Skin epidermis (tissue), 12 donors: ENCODE measurements around the gene WDR53.
"Not testable (repeated sequence)": the region's sequence is repeated elsewhere in the genome, so short reads cannot be mapped to it uniquely, and the experiment has no call there.

Source experiments
- H3K27ac ChIP-seq, 21 experiments: fragments of 200-600 bp; sonication (generic) in 11 of 21; one replicate each; pipeline ENCODE4 v1.5.0; 2020; ENCODE audit warnings: mild to moderate bottlenecking in 3 of 21, inconsistent platforms in 2 of 21, moderate library complexity in 2 of 21
- H3K4me3 ChIP-seq, 7 experiments: fragments of 200-600 bp; sonication (generic) in 2 of 7; one replicate each; pipeline ENCODE4 v1.5.0; 2020; ENCODE audit warnings: inconsistent platforms in 2 of 7, mild to moderate bottlenecking in 2 of 7, moderate library complexity in 1 of 7

Gene WDR53

DNA sequence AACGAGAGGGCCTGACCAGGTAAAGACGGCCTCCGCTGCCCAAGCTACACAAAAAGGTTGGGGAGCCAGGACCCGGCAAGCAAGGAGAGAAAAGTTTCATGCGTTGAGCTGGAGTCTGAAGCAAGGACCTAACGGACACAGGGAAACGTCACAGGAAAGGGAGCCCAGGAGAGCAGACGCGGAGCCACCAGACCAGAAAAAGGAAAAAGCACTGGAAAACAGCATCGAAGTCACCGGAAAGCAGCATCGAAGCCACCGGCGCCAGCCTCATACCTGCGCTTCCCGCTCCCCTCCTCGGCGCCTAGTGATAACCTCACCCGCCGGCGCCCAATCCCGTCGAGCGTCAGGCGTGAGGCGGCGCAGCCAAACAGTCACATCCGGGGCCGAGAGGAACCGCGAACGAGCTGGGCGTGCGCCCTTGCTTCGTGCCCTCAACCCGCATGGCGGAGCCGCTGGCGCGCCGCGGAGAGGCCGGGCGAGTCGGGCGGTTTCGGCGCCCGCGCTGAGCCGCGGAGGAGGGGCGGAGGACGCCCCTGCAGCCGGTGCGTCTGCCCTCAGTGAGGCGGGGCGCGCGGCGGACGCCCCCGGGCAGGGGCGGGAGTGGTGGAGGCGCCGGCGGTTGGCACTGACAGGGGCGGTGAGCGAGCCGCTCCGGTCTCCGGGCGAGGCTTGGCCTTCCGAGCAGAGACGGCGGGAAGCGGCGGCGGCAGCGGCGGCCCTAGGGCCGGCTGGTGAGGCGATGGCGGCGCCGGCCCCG, at the start of gene WDR53, which contains the start of gene FBXO45:
Gene WDR53, minus strand, starts transcription at position 309 of the 757 bp plus-strand sequence. CDS start 7,079 bp downstream, outside the sequence.
Gene FBXO45, plus strand, starts transcription at position 415 of the 757 bp plus-strand sequence. Its CDS starts 325 bp downstream, at position 740.
- Histone ChIP-seq H3K27ac (peak within 1 kb of the TSS; percentile 10 to 93 (median 86)), H3K4me3 (peak within 1 kb of the TSS; percentile 60 to 94 (median 72))

DNA sequence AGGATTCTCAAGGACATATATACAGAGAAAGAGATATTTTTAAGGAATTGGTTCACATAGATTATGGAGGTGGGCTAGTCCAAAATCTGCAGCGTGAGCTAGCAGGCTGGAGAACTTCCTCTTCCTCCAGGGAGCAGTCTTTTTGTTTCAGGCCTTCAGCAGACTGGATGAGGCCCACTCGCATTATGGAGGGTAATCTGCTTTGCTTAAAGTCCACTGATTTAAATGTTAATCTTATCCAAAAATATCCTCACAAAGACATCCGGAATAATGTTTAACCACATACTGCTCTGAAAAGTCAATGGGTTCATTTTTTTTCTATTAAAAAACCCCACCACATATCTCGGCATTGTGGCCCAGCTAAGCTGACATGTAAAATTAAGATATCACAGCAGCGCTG, 48.9 kb upstream of the WDR53 start:
- Histone ChIP-seq H3K27ac (peak overlapping the region in 1 of 21 experiments; percentile 42), H3K4me3 (no peak overlapping the region)

DNA sequence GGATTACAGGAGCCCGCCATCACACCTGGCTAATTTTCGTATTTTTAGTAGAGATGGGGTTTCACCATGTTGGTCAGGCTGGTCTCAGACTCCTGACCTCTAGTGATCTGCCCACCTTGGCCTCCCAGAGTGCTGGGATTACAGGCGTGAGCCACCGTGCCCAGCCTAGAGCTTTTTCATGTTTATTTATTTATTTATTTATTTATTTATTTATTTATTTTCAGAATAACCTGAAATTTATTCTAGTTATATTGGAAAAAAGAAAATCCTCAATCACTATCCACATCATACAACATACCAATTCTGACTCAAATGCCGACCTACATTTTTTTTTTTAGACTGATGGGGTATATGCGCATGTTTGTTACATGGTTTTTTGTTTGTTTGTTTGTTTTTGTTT, 46.9 kb upstream of the WDR53 start:
- H3K4me3 ChIP-seq, H3K27ac ChIP-seq: not testable (repeated sequence)

DNA sequence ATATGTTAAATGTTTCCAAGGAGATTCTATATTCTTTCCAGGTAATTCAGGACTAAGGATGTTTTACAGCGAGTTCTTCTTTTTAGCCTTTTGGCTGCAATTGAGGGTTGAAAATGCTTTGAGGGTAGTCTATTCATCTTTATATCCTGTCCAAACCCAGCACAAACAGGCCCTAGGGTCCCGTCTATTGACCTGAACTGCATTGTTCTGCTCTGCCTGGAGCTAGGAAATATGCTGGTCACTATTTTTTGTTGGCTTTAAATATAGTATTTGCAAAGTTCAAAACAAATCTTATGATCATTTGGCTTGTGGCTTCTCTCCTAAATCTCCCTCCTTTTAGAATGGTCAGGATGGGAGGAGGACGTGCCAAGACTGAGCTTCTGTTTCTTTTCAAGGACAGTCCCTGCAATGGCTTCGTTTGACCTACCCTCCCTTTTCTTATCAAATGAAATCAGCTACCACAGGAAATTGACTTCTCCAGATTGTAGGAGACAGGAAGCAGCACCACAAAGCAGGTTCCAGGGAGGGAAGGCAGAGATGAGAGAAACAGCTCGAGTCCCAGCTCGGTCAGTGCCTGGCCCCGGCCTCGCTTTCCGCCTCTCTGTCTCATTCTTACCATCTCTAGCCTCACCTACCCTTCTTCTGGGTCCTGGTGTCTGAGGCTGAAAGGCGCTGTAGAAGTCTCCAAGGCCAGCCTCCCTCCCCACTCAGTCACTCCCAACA, 43.6 kb upstream of the WDR53 start:
- H3K27ac ChIP-seq, result peak overlapping the region in 18 of 21 experiments; percentile 6 to 85 (median 46)
- no peak overlapping the region for H3K4me3 ChIP-seq

DNA sequence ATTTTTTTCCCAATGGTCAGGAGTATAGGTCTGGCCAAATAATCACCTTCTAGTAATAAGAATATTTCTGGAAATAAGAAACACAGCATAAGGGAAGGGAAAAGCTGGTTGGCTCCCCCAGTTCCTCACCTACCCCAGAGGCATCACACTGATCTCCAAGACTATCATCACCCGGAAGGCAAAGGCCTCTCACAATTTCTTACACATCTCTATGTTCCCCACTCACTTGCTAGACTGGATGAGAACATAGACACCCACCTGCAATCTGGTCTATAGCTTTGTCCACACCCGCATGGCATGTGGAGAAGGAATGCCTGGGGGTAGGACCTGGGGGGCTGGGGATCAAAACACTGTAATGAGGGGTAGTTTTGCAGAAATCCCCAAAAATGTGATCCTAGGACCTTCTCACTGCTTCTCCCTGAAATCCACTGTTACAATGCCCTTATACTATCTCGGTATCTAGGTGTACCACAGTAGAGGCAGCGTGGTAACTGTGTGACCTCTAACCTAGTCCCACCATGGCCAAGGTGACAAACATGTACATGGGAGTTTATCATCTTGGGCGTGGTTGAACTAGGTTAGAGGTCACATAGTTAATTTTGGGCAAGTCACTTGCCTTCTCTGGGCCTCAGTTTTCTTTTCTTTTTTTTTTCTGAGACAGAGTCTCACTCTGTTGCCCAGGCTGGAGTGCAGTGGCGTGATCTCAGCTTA, 41.6 kb upstream of the WDR53 start:
- H3K27ac ChIP-seq, result peak overlapping the region in 9 of 21 experiments; percentile 8 to 85 (median 34)
- no peak overlapping the region for H3K4me3 ChIP-seq

DNA sequence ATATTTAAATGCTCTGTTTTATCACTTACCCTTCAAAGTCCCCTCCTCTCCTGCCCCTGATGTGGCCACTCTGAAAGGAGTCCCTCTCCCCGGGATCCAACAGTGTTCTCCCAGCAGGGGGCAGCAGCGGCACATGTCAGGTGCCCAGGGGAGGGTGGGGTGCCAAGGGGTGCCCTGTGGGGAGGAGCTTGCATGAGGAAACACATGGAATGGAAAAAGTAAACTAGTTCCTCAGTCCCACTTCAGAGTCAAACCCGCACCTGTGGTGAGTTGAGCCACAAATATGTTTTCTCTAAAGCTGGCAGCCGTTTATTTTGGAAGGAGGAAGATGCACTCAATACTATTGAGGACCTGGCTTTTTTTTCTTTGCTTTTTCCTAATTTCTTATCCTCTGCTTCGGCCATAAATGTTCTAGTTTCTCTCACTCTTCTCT, 41.0 kb upstream of the WDR53 start:
- H3K27ac ChIP-seq, result peak overlapping the region in 9 of 21 experiments; percentile 8 to 85 (median 34)
- H3K4me3 ChIP-seq, result no peak overlapping the region

DNA sequence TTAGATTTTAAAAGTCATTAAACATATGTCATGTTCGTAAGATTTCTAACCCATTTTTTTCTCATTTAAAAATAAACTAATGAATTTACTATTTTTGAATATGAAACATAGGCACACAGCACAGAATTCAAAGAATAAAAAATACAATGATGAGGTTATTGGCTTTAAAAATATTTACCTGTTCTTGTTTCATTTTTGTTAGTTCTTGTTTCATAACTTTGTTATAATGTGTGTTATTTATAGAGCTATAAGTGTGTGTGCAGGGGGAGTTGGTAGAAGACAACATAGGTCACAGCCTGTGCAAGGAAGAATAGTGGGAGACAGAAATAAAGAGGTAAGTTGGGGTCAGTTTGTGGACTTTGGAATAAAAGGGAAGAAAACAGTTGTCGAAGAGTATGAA, 40.3 kb upstream of the WDR53 start:
- H3K27ac ChIP-seq, result no peak overlapping the region
- no peak overlapping the region for H3K4me3 ChIP-seq

DNA sequence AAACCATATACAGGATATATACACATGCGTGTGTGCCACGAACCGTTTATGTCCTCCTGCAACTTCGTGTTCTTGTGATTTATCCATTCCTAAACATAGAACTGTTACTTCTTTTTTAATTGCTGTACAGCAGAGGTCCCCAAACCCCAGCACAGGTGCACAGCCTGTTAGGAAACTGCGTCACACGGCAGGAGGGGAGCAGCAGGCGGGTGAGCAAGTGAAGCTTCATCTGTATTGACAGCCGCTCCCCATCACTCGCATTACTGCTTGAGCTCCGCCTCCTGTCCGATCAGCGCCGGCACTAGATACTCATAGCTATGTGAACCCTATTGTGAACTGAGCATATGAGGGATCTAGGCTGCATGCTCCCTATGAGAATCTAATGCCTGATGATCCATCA, 36.2 kb upstream of the WDR53 start:
- Histone ChIP-seq H3K4me3 (no peak overlapping the region), H3K27ac (no peak overlapping the region)

DNA sequence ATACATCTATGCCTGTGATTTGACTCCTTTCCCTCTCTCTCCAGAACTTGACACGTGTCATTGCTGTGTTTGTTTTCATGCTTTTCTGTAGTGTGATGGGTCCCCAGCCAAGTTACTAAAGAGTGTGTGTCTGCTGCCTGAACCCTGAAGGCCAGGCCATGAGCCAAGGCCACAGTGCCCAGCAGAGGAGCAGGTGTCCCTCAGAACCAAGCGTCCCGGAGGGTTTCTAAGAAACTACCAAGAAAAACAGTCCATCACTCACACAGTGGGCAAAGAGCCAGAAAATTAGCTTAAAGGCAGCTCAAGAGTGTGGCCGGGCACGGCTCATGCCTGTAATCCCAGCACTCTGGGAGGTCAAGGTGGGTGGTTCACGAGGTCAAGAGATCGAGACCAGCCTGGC, 35.3 kb upstream of the WDR53 start:
- H3K4me3 ChIP-seq, result no peak overlapping the region

DNA sequence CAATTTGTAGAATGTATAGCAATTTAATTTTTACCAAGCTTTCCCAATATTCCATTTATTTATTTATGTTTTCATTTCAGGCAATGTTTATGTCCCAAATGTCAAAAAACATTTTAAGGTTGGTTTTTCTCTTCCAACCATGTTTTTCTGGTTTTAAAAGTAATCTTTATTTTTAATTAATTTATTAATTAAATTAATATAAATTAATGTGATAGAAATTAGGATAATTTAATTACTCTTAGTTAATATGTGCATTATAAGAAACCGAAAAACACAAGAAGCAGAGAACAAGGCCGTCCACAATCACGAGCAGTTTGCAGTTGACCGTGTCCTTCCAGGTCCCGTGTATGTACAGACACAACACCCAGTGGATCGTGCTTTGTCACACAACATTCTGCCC, 34.3 kb upstream of the WDR53 start:
- no peak overlapping the region for H3K27ac ChIP-seq
- no peak overlapping the region for H3K4me3 ChIP-seq

More for the DNA sequence above, 35.3 kb upstream of the WDR53 start:
- no peak overlapping the region for H3K27ac ChIP-seq

DNA sequence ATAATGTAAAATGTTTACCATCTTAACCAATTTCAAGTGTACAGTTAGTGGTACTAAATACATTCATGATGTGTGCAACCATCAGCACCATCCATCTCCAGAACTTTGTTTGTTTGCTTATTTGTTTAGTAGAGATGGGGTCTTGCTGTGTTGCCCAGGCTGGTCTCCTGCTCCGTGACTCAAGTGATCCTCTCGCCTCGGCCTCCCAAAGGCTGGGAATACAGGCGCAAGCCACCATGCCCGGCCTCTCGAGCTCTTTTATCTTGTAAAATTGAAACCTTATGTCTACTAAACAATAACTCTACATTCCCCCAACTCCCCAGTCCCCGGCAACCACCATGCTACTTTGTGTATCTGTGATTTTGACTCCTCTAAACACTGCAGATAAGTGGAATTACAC, 32.0 kb upstream of the WDR53 start:
- Histone ChIP-seq H3K4me3 (no peak overlapping the region), H3K27ac (no peak overlapping the region)

DNA sequence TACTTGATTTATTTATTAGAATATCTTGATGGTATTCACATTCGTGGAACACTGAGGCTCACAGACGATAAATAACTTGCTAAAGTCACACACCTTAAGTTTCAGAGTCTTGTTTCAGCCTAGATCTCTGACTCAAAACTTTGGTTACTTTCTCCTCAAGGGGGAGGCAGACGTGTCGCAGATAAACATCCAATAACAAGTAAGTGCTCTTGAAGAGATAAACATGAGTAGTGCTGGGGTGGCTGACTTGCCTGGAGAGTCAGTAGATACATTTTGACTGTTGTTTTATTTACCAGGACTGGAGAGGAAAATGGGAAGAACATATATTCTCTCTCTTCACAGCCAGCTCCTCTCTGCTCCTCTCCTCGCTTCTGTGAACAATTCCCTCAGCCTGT, 31.4 kb upstream of the WDR53 start:
- no peak overlapping the region for H3K4me3 ChIP-seq

DNA sequence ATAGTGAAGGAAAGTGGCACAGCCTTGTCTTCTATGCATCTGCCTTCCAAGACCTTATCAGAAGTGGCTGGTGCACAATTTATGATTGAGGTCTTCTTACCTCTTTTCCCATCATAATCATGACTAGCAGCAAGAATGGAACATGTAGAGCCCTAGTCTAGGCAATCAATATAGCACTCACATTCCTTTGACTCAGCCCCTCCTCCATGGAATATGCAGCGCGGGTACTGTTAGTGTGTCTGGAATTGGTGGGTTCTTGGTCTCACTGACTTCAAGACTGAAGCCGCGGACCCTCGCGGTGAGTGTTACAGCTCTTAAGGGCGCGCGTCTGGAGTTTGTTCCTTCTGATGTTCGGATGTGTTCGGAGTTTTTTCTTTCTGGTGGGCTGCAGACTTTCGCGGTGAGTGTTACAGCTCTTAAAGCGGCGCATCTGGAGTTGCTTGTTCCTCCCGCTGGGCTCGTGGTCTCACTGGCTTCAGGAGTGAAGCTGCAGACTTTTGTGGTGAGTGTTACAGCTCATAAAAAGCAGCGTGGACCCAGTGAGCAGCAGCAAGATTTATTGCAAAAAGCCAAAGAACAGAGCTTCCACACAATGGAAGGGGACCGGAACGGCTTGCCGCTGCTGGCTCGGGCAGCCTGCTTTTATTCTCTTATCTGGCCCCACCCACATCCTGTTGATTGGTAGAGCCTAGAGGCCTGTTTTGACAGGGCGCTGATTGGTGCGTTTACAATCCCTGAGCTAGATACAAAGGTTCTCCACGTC, 29.8 kb upstream of the WDR53 start:
- peak overlapping the region in 4 of 7 experiments; percentile 1 to 25 (median 7) for H3K4me3 ChIP-seq
- H3K27ac ChIP-seq, result not testable (repeated sequence)

More for the DNA sequence above, 31.4 kb upstream of the WDR53 start:
- H3K27ac ChIP-seq, result no peak overlapping the region

DNA sequence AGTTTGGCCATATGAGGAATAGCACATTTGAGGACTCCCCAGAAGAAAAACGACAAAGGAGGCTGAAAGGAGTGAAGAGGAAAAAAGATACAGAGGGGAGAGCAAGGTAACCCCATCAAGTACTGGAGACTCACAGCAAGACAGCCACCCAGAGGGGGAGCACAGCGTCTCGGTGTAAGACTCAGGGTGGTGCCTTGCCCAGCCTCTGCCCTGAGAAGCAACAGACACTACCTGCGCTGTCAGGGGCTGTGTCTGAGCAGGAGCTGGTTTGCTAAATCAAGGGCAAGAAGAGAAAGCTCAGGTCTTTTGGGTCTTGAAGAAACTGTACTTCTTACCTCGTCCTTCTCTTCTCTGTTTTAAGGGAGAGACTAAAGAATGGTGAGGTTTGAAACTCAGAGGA, 28.0 kb upstream of the WDR53 start:
- Histone ChIP-seq H3K27ac (no peak overlapping the region), H3K4me3 (no peak overlapping the region)

DNA sequence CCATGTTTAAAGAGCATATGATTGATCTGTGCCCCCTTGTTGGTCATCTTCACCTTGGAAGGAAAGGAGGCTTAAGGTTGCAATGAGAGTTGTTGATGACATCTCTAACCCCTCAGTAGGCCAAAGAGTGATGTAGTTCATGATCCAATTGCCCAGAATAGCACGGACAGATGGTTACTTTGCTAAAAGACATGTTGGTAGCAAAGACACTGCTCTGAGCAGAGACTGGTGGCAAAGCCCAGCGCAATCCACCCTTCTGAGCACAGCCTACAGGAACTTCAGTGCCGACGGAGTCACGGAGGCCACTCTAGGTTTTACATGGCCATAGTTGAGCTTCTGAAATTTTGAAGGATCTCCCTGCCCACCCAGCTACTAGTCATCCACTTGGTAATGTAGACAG, 21.9 kb upstream of the WDR53 start:
- Histone ChIP-seq H3K4me3 (no peak overlapping the region), H3K27ac (no peak overlapping the region)

DNA sequence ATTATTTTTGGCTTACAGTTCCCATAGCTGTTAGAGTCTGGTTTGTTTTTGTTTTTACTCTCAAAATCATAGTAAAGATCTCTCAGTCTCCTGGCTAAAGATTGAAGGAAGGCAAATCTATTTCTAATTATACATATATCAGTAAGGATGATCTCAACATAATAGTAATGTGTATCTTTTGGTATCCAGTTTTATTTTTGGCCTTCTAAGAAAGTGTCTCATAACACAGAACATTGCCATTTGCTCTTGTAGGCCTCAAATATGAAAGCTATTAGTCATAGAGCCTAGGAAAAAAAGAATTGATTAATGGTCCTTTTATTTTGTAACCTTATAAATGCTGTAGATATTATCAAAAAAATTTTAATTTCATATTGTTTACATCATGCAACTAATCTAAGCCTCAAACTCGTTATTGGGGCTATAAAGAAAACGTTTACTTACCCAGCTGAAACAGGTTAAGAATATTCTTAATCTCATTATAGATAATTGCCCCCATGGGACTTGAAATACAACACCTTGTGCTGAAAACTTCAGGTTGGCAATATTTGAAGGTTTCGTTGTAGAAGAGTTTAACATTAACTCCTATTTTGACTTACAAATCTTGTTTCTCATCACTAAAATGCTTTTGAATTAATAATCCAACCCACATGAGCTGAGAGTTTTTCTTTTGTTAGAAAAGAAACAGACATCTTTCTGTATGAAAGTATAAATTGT, 16.8 kb upstream of the WDR53 start:
- Histone ChIP-seq H3K4me3 (no peak overlapping the region), H3K27ac (no peak overlapping the region)

DNA sequence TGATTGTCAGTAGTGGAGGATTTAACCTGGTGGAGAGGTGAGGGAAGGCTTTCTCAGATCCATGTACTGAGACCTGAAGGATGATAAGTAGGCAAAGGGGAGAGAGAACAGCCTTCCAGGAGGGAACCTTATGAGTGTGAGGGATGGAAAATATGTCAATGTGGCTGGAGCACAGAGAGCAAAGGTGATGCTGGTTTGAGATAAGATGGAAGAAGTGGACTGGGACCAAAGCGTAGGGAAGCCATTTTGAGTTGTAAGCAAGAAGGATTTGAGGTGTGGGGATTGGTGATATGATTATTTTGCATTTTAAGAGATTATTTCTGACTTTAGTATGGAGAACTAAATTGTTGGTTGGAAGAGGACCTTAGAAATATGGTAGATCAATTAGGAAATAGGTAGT, 4.0 kb upstream of the WDR53 start:
- no peak overlapping the region for H3K4me3 ChIP-seq
- H3K27ac ChIP-seq, result no peak overlapping the region

DNA sequence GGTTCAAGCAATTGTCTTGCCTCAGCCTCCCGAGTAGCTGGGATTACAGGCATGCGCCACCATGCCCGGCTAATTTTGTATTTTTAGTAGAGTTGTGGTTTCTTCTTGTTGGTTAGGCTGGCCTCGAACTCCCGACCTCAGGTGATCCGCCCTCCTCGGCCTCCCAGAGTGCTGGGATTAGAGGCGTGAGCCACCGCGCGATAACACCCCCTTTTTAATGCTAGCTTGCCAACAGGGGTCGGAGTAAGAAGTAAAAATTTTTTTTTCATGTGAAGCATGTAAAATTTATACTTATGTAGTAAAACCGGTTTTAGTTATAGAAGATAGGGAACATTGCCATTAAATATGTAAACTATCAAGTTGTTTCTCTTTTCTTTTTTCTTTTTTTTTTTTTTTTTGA, 2.0 kb upstream of the WDR53 start:
- H3K27ac ChIP-seq, H3K4me3 ChIP-seq: not testable (repeated sequence)

DNA sequence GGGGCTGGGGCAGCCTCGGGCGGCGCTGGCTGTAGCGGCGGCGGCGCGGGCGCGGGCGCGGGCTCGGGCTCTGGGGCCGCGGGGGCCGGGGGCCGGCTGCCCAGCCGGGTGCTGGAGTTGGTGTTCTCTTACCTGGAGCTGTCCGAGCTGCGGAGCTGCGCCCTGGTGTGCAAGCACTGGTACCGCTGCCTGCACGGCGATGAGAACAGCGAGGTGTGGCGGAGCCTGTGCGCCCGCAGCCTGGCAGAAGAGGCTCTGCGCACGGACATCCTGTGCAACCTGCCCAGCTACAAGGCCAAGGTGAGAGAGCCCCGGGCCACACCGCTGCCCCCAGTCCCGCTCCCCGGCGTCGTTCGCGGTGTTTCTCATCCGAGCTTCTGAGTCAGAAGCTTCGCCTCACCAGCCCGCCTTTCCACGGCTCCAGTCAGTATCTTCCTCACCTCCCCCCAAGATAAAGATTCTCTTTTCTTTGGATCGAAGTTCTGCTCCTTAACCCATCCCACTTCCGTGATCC, 706 bp upstream of the WDR53 start:
- H3K27ac ChIP-seq, result peak overlapping the region in 19 of 21 experiments; percentile 51 to 93 (median 87)
- peak overlapping the region; percentile 60 to 94 (median 72) for H3K4me3 ChIP-seq
